T follicular helper cell (primary cell): ENCODE measurements around the gene C1QC.

Source experiments
- DNase-seq: peaks from one replicate; pipeline ENCODE4 v3.0.0-alpha.2; 2020; ENCODE audit warnings: low read depth

Gene C1QC

GRCh38 chr1:22680726-22681125 lies 37.3 kb downstream of the C1QC start:
- DNase-seq: no peak

DNA sequence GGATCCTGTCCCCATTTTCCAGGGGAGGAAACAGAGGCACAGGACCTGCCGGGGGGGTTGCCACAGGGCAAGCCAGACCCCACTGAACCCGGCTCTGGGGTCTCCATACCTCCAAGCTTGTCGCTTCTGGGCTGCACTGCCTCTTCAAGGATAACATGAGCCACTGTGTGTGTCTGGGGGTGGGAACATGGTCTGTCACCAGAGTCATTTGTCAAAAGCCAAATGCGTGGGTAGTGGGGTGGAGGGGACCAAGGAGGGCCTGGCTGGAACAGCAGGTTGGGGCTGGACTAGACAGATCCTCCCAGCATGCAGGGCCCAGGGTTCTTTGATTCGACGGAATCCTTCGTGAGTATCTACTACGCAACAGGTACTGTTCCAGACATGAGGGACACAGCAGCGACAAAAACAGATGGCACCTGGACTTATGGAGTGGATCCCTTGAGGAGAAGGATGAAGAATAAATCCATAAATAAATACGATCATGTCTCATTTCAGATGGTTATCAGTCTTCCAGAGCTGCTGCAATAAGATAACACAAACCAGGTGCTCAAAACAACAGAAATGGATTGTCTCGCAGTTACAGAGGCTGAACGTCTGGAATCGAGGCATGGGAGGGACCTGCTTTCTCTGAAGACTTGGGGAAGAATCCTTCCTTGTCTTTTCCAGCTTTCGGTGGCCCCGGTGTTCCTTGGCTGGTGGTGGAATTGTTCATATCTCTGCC lies 38.3 kb downstream of the C1QC start:
- DNase-seq: no peak

DNA sequence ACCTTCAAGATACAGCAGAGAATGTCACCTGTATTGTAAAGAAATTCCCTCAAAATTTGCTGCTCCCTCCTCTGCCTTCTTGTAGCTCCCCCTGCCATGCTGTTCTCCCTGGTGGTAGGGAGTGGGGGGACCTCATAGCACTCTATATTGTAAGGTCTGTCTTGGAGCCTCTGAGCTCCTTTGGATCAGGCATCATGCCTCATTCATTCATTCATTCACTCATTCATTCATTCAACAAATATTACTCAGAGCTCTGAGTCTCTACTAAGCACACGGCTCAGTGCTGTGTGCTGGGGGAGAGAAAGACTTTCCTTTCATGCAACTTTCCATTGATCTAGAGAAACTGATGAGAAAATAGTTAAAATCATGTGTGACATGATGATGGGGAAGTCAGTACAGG lies 40.1 kb downstream of the C1QC start:
- DNase-seq: no peak

DNA sequence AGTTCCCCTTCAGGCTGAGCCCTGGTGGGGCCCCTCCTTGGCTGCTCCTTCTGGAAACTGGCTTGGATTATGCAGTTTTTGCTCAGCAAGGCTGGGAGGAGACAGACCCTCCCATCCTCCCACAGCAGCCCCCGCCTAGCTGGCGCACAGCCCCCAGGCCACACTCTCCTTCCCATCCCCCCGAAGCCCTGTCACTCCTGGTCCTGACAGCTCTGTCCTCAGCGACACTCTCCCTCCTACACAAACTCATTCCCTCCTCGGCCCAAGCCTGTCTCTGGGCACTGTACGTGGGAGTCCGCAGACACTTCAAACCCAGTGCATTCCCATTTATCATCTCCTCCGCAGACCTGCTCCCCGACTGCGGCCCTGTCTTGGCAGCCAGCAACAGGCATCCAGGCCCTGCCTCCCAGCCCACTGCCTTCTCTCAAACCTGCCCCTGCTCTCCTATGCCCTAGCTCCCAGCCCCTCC lies 42.2 kb downstream of the C1QC start:
- no peak for DNase-seq

- DNase-seq: no peak
These were observed 43.8 kb downstream of the C1QC start for GRCh38 chr1:22687191-22687590.

GRCh38 chr1:22688466-22688865 lies 45.0 kb downstream of the C1QC start:
- DNase-seq: no peak

DNA sequence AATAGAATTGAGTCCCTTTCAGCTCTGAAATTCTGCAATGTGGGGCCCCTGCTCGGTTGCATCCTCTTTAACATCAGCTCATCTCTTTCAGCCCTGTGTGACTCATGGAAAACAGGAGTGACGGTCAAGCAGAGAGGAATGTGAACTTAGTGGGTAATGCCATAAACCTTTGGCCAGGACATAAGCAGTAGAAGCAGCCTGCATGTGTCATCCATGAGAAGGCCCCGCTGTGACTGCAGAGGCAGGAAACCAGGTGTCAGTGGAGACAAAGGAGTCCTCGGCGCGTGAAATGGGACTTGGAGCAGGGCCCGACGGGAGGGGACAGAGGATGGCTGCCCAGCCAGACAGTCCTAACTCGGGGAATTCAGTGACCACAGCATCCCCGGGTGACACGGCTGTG lies 46.1 kb downstream of the C1QC start:
- no peak for DNase-seq

- no peak for DNase-seq
These were observed 47.8 kb downstream of the C1QC start for GRCh38 chr1:22691031-22691753.

GRCh38 chr1:22694172-22694571 lies 50.7 kb downstream of the C1QC start:
- no peak for DNase-seq

DNA sequence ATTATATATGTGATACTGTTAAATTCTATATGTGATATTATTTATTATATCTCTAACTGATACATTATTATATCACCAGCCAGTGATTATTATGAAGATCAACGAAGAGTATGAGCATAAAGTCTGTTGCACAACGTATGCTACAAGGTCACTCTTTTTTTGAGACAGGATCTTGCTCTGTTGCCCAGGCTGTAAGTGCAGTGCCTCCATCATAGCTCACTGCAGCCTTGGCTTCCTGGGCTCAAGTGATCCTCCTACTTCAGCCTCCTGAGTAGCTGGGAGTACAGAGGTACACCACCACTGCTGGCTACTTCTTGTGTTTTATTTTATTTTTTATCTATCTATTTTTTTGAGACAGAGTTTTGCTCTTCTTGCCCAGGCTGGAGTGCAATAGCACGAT lies 53.2 kb downstream of the C1QC start:
- DNase-seq: no peak
